MM.1S (cell line): ENCODE measurements around the gene EIF1AX.

Source experiments
- DNase-seq: peaks from one replicate; pipeline ENCODE4 v3.0.0-alpha.2; 2015
- H2AFZ ChIP-seq: fragments of 300-600 bp; sonication (generic); 2 replicates; pipeline ENCODE4 v1.6.0; 2016; ENCODE audit warnings: antibody characterized with exemption, low read length
- H3F3A ChIP-seq: fragments of 300-600 bp; sonication (generic); 2 replicates; pipeline ENCODE4 v1.6.1; 2016; ENCODE audit warnings: mild to moderate bottlenecking, antibody characterized with exemption, low read length, moderate library complexity, mixed read lengths; ENCODE audit not compliant: insufficient read depth
- H3K27ac ChIP-seq: fragments of 300-600 bp; sonication (generic); 2 replicates; pipeline ENCODE4 v1.5.1; 2016; ENCODE audit warnings: mild to moderate bottlenecking, low read length
- H3K27me3 ChIP-seq: fragments of 300-600 bp; sonication (generic); replicated peaks from 2 replicates; pipeline ENCODE4 v1.6.0; 2016; ENCODE audit warnings: low read length; ENCODE audit not compliant: insufficient read depth
- H3K36me3 ChIP-seq: fragments of 300-600 bp; sonication (generic); replicated peaks from 2 replicates; pipeline ENCODE4 v1.6.1; 2016; ENCODE audit warnings: mild to moderate bottlenecking, low read length, mixed read lengths; ENCODE audit not compliant: insufficient read depth
- H3K4me1 ChIP-seq: fragments of 300-600 bp; sonication (generic); 2 replicates; pipeline ENCODE4 v1.6.1; 2016; ENCODE audit warnings: low read length, mixed read lengths
- H3K4me2 ChIP-seq: fragments of 300-600 bp; sonication (generic); 2 replicates; pipeline ENCODE4 v1.6.0; 2016; ENCODE audit warnings: low read depth, low read length
- H3K4me3 ChIP-seq: fragments of 300-600 bp; sonication (generic); 2 replicates; pipeline ENCODE4 v1.5.1; 2016; ENCODE audit warnings: low read length, mixed read lengths
- H3K79me2 ChIP-seq: fragments of 300-600 bp; sonication (generic); 2 replicates; pipeline ENCODE4 v1.6.1; 2016; ENCODE audit warnings: mixed run types, low read length, mixed read lengths
- H3K9ac ChIP-seq: fragments of 300-600 bp; sonication (generic); 2 replicates; pipeline ENCODE4 v1.6.1; 2016; ENCODE audit warnings: low read length, mixed read lengths
- H3K9me2 ChIP-seq: fragments of 300-600 bp; sonication (generic); replicated peaks from 2 replicates; pipeline ENCODE4 v1.6.1; 2016; ENCODE audit warnings: mild to moderate bottlenecking, low read length, mixed read lengths; ENCODE audit not compliant: insufficient read depth
- H3K9me3 ChIP-seq: fragments of 300-600 bp; sonication (generic); replicated peaks from 2 replicates; pipeline ENCODE4 v1.6.1; 2016; ENCODE audit warnings: mild to moderate bottlenecking, low read length, mixed read lengths; ENCODE audit not compliant: insufficient read depth
- H4K20me1 ChIP-seq: fragments of 300-600 bp; sonication (generic); 2 replicates; pipeline ENCODE4 v1.6.1; 2016; ENCODE audit warnings: mild to moderate bottlenecking, low read length, moderate library complexity, mixed read lengths; ENCODE audit not compliant: insufficient read depth
- CTCF ChIP-seq: fragments of 300-600 bp; sonication (generic); IDR thresholded peaks from 2 replicates; pipeline ENCODE4 v1.5.1; 2016; ENCODE audit warnings: antibody characterized with exemption, low read length, mixed read lengths
- EZH2 ChIP-seq: fragments of 300-600 bp; sonication (generic); optimal IDR thresholded peaks from 2 replicates; pipeline ENCODE3; 2017; ENCODE audit warnings: low read depth, mild to moderate bottlenecking, antibody characterized with exemption, low read length, mixed read lengths
- EZH2phosphoT487 ChIP-seq: fragments of 300-600 bp; sonication (generic); IDR thresholded peaks from 2 replicates; pipeline ENCODE4 v1.6.1; 2018; ENCODE audit warnings: antibody characterized with exemption, low read length

EIF1AX gene

GRCh38 chrX:20116087-20116576 is 25.5 kb downstream of the EIF1AX start:
- H3K4me1 ChIP-seq, result peaks cover 5% of the 10 kb centered on the region; the same call in 1 of the 2 replicates
- no peaks in the 10 kb centered on the region for H3K36me3 ChIP-seq
- no peak overlapping the region for H3K9ac ChIP-seq
- no peak for TF ChIP-seq EZH2phosphoT487
- TF ChIP-seq CTCF, result no peak
- no peak for TF ChIP-seq EZH2
- H3K79me2 ChIP-seq, result no peaks in the 10 kb centered on the region
- H3K27ac ChIP-seq, result no peak overlapping the region
- no peaks in the 10 kb centered on the region for H3K9me3 ChIP-seq
- no peaks in the 10 kb centered on the region for H3F3A ChIP-seq
- no peak for DNase-seq
- H3K4me3 ChIP-seq, result no peak overlapping the region
- H3K4me2 ChIP-seq, result no peak overlapping the region
- H3K9me2 ChIP-seq, result no peaks in the 10 kb centered on the region
- H2AFZ ChIP-seq, result no peak overlapping the region
- no peaks in the 10 kb centered on the region for H3K27me3 ChIP-seq
- H4K20me1 ChIP-seq, result no peaks in the 10 kb centered on the region

DNA sequence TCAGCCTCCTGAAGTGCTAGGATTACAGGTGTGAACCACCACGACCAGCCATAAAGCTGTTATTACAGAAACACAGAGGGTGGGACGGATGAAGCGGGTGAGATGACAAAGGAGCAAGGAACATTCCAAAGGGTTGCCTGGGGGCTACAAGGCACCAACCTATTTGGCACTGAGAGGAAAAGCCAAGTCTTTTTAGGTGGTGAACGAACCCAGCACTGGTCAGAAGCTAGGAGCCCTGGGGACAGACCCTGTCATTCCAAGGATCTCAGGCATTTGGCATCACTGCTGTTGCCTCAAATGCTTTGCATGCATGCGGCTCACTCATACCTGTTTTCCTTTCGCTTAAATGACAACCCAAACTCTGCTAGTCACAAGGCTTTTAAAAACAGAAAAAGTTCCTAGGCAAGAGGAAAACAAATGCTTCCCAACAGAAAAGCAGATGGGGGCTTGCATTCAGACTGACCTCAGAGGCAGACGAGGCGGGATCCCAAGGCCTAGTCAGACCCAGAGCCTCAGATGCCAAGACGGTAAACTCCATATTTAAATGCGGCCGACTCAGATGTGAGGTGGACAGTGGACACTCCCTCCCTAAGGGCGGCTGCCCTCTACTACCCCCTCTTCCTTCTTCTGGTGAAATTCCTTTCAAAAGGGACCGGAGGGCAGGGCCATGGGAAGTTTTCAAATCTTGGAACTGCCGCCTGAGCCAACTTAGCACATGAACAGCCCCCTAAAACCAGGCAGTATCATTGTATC is 29.4 kb downstream of the EIF1AX start:
- Histone ChIP-seq H2AFZ (no peak overlapping the region), H3K4me1 (no peaks in the 10 kb centered on the region), H3K27ac (no peak overlapping the region), H3K4me2 (no peak overlapping the region), H3K79me2 (no peaks in the 10 kb centered on the region), H3F3A (no peaks in the 10 kb centered on the region), H3K9ac (no peak overlapping the region), H4K20me1 (no peaks in the 10 kb centered on the region), H3K9me2 (no peaks in the 10 kb centered on the region), H3K9me3 (no peaks in the 10 kb centered on the region), H3K4me3 (no peak overlapping the region), H3K27me3 (no peaks in the 10 kb centered on the region), H3K36me3 (no peaks in the 10 kb centered on the region)
- DNase-seq, result no peak
- TF ChIP-seq EZH2 (no peak), EZH2phosphoT487 (no peak), CTCF (no peak)

GRCh38 chrX:20111271-20111670 is 30.4 kb downstream of the EIF1AX start:
- Histone ChIP-seq H3K4me3 (no peak overlapping the region), H3F3A (no peaks in the 10 kb centered on the region), H3K9me2 (no peaks in the 10 kb centered on the region), H3K4me2 (no peak overlapping the region), H3K9ac (no peak overlapping the region), H3K79me2 (no peaks in the 10 kb centered on the region), H4K20me1 (no peaks in the 10 kb centered on the region), H2AFZ (no peak overlapping the region), H3K27ac (no peak overlapping the region), H3K4me1 (no peaks in the 10 kb centered on the region), H3K36me3 (no peaks in the 10 kb centered on the region), H3K27me3 (no peaks in the 10 kb centered on the region), H3K9me3 (no peaks in the 10 kb centered on the region)
- DNase-seq, result no peak
- TF ChIP-seq CTCF (no peak), EZH2 (no peak), EZH2phosphoT487 (no peak)
